ENCODE measurements around the gene INHBC.

The INHBC gene

DNA sequence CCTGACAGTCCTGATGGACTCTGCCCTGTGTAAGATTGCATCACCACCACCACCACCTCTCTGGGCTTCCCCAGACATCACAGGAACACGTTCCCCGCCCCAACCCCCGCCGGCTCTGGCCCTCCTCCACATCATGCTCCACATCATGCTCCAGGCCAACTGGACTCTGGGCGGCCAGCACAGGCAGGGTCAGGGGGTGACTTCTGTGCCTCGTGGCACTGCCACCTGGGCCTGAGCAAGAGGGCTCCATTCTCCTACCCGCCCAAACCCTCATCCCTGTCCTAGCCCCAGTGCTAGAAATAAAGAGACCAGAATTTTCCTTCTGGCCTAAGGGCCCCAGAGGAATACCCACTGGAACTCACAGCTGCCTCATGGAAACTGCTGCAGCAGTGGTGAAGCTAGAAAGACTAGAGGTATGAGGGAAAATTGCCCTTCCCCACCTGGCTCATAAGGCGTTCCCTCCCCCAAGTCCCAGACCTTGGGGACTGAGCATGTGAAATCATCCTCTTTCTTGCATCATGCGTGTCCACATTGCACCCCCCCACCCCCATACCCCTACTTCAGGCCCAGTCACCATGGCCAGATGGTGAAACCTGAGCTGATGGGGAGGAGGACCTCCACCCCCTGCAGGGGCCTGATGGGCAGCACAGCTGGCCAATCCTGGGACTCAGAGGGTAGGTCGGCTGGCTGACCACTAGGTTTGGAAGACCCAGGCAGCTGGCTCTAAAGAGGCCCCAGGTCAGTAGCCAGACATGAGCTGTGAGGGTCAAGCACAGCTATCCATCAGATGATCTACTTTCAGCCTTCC lies 20.2 kb downstream of the INHBC start, which contains the start of gene INHBE:
INHBE (plus strand) TSS at position 742 of the 808 bp plus-strand sequence. CDS start 230 bp downstream, outside the sequence.
- no peak for TF ChIP-seq POLR2A (IDR thresholded peaks at IDR 0.05; ENCODE audit: low read length)
- TF ChIP-seq GATA1 (IDR thresholded peaks at IDR 0.05; ENCODE audit: low read depth, low read length), result no peak
- DNase-seq, result peak; percentile 37 to 55

DNA sequence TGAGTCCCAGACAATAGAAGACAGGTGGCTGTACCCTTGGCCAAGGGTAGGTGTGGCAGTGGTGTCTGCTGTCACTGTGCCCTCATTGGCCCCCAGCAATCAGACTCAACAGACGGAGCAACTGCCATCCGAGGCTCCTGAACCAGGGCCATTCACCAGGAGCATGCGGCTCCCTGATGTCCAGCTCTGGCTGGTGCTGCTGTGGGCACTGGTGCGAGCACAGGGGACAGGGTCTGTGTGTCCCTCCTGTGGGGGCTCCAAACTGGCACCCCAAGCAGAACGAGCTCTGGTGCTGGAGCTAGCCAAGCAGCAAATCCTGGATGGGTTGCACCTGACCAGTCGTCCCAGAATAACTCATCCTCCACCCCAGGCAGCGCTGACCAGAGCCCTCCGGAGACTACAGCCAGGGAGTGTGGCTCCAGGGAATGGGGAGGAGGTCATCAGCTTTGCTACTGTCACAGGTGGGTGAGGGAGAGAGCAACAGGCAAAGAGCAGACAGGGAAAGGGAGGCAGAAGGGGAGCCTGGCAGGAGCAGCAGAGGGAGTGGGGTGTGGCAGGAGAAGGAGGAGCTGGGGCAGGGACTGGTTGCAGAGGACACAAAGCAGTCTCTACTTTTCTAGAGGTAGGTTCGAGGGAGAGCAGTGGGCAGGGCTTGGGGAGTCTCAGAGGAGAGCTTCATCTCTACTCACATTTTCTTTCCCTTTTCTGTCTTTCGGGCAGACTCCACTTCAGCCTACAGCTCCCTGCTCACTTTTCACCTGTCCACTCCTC lies 21.0 kb downstream of the INHBC start:
- no peak for TF ChIP-seq GATA1 (IDR thresholded peaks at IDR 0.05; ENCODE audit: low read depth, low read length)
- TF ChIP-seq POLR2A (IDR thresholded peaks at IDR 0.05; ENCODE audit: low read length), result no peak
- DNase-seq, result no peak

- TF ChIP-seq POLR2A (IDR thresholded peaks at IDR 0.05; ENCODE audit: low read length), result no peak
- DNase-seq, result peak; percentile 47 to 65
These were observed 21.6 kb downstream of the INHBC start for GRCh38 chr12:57456145-57456700.

DNA sequence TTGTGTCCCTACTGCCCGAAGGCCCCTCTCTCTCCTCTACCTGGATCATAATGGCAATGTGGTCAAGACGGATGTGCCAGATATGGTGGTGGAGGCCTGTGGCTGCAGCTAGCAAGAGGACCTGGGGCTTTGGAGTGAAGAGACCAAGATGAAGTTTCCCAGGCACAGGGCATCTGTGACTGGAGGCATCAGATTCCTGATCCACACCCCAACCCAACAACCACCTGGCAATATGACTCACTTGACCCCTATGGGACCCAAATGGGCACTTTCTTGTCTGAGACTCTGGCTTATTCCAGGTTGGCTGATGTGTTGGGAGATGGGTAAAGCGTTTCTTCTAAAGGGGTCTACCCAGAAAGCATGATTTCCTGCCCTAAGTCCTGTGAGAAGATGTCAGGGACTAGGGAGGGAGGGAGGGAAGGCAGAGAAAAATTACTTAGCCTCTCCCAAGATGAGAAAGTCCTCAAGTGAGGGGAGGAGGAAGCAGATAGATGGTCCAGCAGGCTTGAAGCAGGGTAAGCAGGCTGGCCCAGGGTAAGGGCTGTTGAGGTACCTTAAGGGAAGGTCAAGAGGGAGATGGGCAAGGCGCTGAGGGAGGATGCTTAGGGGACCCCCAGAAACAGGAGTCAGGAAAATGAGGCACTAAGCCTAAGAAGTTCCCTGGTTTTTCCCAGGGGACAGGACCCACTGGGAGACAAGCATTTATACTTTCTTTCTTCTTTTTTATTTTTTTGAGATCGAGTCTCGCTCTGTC lies 22.3 kb downstream of the INHBC start:
- no peak for DNase-seq
- TF ChIP-seq POLR2A (IDR thresholded peaks at IDR 0.05; ENCODE audit: low read length), result no peak
- no peak for TF ChIP-seq GATA1 (IDR thresholded peaks at IDR 0.05; ENCODE audit: low read depth, low read length)

DNA sequence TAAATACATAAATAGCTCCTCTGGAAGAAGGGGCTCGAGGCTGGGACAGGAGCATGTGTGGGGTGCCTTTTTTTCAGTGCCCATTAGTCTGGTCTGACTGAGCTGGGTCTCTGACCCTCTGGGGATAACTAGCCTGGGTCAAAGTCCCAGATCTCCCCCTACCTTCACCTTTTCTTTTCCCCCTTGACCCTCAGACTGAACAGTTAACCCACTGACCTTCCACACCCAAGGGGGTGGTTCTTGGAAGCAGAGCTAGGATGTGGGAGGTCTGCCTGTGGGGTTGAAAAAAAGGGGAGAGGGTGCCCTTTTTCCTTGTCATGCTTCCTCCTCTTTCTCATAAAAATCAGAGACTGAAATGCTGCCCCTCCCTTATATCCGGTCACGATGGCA lies 24.1 kb downstream of the INHBC start:
- no peak for TF ChIP-seq POLR2A (IDR thresholded peaks at IDR 0.05; ENCODE audit: low read length)
- no peak for TF ChIP-seq GATA1 (IDR thresholded peaks at IDR 0.05; ENCODE audit: low read depth, low read length)
- no peak for DNase-seq

DNA sequence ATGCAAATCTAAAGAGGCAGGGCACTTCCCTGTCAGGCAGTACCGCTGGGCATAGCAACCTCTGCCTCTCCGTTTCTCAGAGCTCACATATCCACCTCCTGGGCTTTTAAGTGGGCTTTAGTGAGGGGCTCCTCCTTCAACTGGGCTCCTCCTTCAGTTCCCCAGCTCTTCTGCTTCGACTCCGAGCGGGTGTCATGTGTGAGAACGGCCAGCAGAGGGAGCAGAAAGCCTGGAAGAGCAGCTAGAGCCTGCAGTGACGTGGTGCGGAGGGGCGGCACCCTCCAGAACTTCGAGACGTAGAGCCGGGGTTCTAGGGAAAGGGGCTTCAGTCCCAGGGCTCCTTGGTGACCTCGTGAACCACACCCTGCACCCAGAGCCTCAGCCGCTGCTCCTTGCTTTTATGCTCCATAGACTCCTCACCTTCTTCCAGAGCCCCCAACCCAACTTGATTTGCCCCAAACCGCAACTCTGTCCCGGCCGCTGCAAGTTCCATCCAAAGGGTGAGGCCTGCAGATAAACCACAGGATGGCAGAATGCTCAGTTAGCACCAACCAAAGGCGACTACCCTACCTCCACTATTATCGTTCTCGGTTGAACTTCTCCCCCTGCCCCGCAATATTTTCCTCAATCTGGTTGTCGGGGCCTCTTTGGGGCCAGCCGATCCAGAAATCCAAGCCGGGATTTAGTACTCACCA lies 24.6 kb downstream of the INHBC start:
- DNase-seq, result peak; percentile 92 to 96
- TF ChIP-seq POLR2A (IDR thresholded peaks at IDR 0.05; ENCODE audit: low read length) (no peak), GATA1 (IDR thresholded peaks at IDR 0.05; ENCODE audit: low read depth, low read length) (no peak)

DNA sequence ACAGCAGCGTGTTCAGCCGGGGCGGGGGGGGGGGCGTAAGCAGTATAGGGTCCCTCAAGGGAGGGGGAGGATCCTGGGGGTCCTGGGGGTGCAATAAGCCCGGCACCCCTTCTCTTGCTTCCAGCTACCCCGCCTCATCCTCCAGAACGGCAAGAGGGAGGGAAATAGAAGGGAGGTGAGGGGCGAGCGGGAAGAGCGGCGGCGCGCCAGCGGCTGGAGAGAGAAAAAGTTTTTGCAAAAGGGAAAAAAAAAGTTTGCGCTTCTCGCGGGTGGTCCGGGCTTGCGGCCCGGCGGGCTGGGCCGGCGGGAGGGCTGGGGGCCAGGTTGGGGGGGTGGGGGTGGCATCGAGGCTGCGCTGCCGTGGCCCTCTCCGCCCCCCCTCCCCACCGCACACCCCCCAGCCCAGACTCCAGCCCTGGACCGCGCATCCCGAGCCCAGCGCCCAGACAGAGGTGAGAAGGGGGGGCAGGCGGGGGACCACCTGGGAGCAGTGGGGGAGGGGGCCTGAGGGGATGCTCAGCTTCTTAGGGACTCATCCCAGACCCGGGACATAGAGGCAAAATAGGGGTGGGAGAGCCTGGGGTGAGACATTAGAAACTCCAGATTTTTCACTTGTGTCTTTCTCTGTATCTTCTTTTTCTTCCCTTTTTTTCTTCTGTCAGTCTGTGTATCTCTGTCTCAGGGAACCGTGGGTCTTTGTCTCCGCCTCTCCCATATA lies 25.3 kb downstream of the INHBC start, which contains the start of gene GLI1:
GLI1 (plus strand) TSS at position 36 of the 718 bp plus-strand sequence. CDS start 3,907 bp downstream, outside the sequence.
- DNase-seq, result no peak
- TF ChIP-seq GATA1 (IDR thresholded peaks at IDR 0.05; ENCODE audit: low read depth, low read length) (no peak), POLR2A (IDR thresholded peaks at IDR 0.05; ENCODE audit: low read length) (no peak)

GRCh38 chr12:57460468-57460784 lies 25.8 kb downstream of the INHBC start:
- DNase-seq, result no peak
- TF ChIP-seq POLR2A (IDR thresholded peaks at IDR 0.05; ENCODE audit: low read length) (no peak), GATA1 (IDR thresholded peaks at IDR 0.05; ENCODE audit: low read depth, low read length) (no peak)

- no peak for DNase-seq
- no peak for TF ChIP-seq GATA1 (IDR thresholded peaks at IDR 0.05; ENCODE audit: low read depth, low read length)
- TF ChIP-seq POLR2A (IDR thresholded peaks at IDR 0.05; ENCODE audit: low read length), result no peak
These were observed 26.3 kb downstream of the INHBC start for GRCh38 chr12:57460841-57461275.

DNA sequence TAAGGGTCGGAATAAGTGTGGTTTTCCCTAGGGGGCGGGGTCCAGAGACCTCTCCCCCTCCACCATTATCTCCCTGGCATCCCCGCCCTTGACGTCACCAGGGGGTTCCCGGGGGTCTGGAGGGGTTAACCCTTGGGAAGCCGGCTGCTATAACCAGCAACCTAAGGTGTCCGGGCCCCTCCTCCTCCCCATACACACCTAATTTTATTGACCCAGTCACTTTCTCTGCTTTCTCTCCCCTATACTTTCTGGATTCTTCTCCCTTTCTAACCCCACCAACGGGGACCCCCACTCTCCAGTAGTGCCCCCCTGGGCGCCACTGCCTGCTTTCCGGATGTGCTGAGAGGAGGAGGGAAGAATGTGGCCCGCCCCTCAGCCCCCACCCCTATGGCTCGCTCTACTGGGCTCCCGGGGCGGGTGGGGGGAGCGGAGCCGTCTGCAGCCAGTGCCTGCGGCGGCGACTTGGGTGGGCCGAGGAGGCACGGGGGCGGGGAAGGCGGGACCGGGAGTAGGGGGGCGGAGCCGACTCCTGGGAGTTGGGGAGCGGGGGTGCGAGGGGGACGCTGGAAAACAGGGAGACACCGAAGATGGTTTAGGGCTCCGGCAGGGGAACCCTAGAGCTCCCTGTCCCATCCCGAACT lies 26.8 kb downstream of the INHBC start:
- TF ChIP-seq POLR2A (IDR thresholded peaks at IDR 0.05; ENCODE audit: low read length), result no peak
- no peak for TF ChIP-seq GATA1 (IDR thresholded peaks at IDR 0.05; ENCODE audit: low read depth, low read length)
- DNase-seq, result peak; percentile 40 to 59

DNA sequence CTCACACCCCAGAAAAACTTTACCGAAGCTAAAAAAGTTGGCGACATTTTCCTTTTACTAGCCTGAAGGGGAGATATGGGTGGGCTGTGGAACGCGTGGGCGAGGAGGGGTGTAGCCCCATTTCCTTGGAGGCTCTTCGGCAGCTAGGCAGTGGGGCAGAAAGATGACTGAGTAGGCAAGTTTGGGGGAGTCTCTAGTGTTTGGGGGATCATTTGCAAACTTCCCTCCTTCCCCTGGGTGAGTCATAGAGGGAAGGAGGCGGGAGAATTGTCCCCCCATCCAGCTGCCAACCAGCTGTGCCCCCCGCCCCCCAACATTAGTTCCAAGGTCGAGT lies 27.3 kb downstream of the INHBC start:
- no peak for DNase-seq
- TF ChIP-seq GATA1 (IDR thresholded peaks at IDR 0.05; ENCODE audit: low read depth, low read length), result no peak
- TF ChIP-seq POLR2A (IDR thresholded peaks at IDR 0.05; ENCODE audit: low read length), result no peak

DNA sequence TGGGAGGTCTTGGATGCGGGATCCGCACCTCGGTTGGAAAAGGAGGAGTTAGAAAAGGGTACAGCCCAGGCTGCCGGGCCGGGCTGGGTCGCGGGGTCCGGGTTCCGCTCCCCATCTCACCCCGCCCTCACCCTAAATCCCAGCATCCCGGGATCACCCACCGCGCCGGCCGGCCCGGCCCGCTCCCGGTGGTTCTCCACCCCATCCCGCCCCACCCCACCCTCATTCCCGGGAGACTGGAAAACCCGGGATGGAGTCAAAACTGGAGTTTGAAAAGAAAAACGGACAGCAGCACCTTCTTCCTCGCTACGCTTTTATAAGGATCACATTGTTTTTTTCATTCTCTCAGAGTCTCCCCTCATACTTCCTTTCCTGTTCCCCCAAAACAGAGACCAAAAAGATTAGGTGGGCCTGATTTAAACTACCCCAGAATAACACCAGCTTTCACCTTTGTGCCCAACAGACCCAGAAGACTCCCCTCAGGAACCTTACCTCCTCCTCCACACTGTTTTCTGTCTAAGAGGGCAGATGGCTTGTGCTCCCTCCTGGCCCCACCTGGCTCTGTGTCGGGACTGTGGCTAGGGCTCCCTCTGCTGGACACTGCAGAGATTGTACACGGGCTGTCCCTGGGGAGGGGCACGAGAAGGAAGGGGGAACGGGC lies 27.8 kb downstream of the INHBC start:
- TF ChIP-seq GATA1 (IDR thresholded peaks at IDR 0.05; ENCODE audit: low read depth, low read length) (no peak), POLR2A (IDR thresholded peaks at IDR 0.05; ENCODE audit: low read length) (no peak)
- peak; percentile 80 to 90 for DNase-seq

All from erythroblast (primary cell).